PFSK-1 (cell line): Measurements from ENCODE around the gene CXorf65.

Source experiments
- POLR2AphosphoS5 ChIP-seq: IDR thresholded peaks from 2 replicates; pipeline ENCODE4 v1.6.1; 2012; ENCODE audit warnings: low read depth, mild to moderate bottlenecking, control low read depth, low read length, moderate library complexity
- REST ChIP-seq, 2 experiments: IDR thresholded peaks; 2 replicates each; pipeline versions ENCODE4 v1.6.1 to v1.8.0; 2011 to 2012; ENCODE audit warnings: low read depth in 2 of 2, low read length in 2 of 2, control low read depth in 1 of 2, inconsistent platforms in 1 of 2, mild to moderate bottlenecking in 1 of 2, moderate library complexity in 1 of 2; ENCODE audit not compliant: insufficient read depth in 1 of 2
- TAF1 ChIP-seq: IDR thresholded peaks from 2 replicates; pipeline ENCODE4 v1.6.1; 2012; ENCODE audit warnings: low read length, control low read depth, borderline replicate concordance; ENCODE audit not compliant: insufficient read depth

- TF ChIP-seq TAF1 (no peak), REST (IDR thresholded peaks at IDR 0.05; ENCODE audit: insufficient read depth in 1 of 2, low read depth in 2 of 2, low read length in 2 of 2) (no peak), POLR2AphosphoS5 (no peak)
These were observed 24.4 kb downstream of the CXorf65 start for GRCh38 chrX:71082124-71082647.
